Measurements from ENCODE around the gene PLXNA4. TPM values are rescaled to one million over a fixed set of nuclear protein-coding genes. Genes with fewer than 3 reads are reported as not detected.

PLXNA4 gene
- total RNA-seq, 1 donor from 2014 or later, result 3.3 TPM

GRCh38 chr7:132361146-132361545 lies 215.1 kb downstream of the PLXNA4 start:
- Histone ChIP-seq H3K9ac (ENCODE audit: low read length) (no peak overlapping the region), H3K9me3 (ENCODE audit: insufficient read depth, low read depth, low read length) (no peaks in the 10 kb centered on the region), H4K20me1 (ENCODE audit: insufficient read depth, low read length) (no peaks in the 10 kb centered on the region), H3K27ac (ENCODE audit: low read depth, low read length) (no peak overlapping the region), H2AFZ (ENCODE audit: low read depth, low read length) (no peak overlapping the region), H3K4me3 (ENCODE audit: insufficient read depth, low read depth, low read length) (no peak overlapping the region), H3K36me3 (ENCODE audit: insufficient read depth, low read length) (no peaks in the 10 kb centered on the region), H3K27me3 (ENCODE audit: insufficient read depth, low read length) (no peaks in the 10 kb centered on the region), H3K4me1 (ENCODE audit: insufficient read depth, low read length) (no peaks in the 10 kb centered on the region), H3K79me2 (ENCODE audit: insufficient read depth, low read length) (no peaks in the 10 kb centered on the region), H3K4me2 (ENCODE audit: low read length) (no peak overlapping the region)
- DNase-seq (ENCODE audit: low read depth) (no peak), FAIRE-seq (no peak)
- no peaks in the 10 kb centered on the region for H3K9me3 Mint-ChIP-seq (ENCODE audit: unreplicated experiment)
- no peaks in the 10 kb centered on the region for H3K36me3 Mint-ChIP-seq (ENCODE audit: low read depth, unreplicated experiment)
- peaks cover 28% of the 10 kb centered on the region for H3K27me3 Mint-ChIP-seq (ENCODE audit: low read depth, unreplicated experiment)
- TF ChIP-seq EZH2 (IDR thresholded peaks at IDR 0.05; ENCODE audit: insufficient read depth, low read length), result no peak
- no peak for TF ChIP-seq CTCF (IDR thresholded peaks at IDR 0.05; ENCODE audit: insufficient read depth, low read depth, low read length)
- no peak overlapping the region for H3K4me3 Mint-ChIP-seq (ENCODE audit: unreplicated experiment)
- no peaks in the 10 kb centered on the region for H3K4me1 Mint-ChIP-seq (ENCODE audit: low read depth, unreplicated experiment)
- no peak overlapping the region for H3K27ac Mint-ChIP-seq (ENCODE audit: unreplicated experiment)

- DNase-seq (ENCODE audit: low read depth), result no peak
- no peaks in the 10 kb centered on the region for H3K9me3 Mint-ChIP-seq (ENCODE audit: unreplicated experiment)
These were observed 216.5 kb downstream of the PLXNA4 start for GRCh38 chr7:132359743-132360142.

More at GRCh38 chr7:132359743-132360142, 216.5 kb downstream of the PLXNA4 start:
- no peak overlapping the region for H3K4me3 ChIP-seq (ENCODE audit: insufficient read depth, low read depth, low read length)
- H3K4me2 ChIP-seq (ENCODE audit: low read length), result no peak overlapping the region
- no peaks in the 10 kb centered on the region for H4K20me1 ChIP-seq (ENCODE audit: insufficient read depth, low read length)
- Mint-ChIP-seq H3K27ac (ENCODE audit: unreplicated experiment) (no peak overlapping the region), H3K27me3 (ENCODE audit: low read depth, unreplicated experiment) (peaks cover 26% of the 10 kb centered on the region), H3K4me1 (ENCODE audit: low read depth, unreplicated experiment) (no peaks in the 10 kb centered on the region), H3K4me3 (ENCODE audit: unreplicated experiment) (no peak overlapping the region), H3K36me3 (ENCODE audit: low read depth, unreplicated experiment) (no peaks in the 10 kb centered on the region)
- H3K36me3 ChIP-seq (ENCODE audit: insufficient read depth, low read length), result no peaks in the 10 kb centered on the region
- H3K27ac ChIP-seq (ENCODE audit: low read depth, low read length), result no peak overlapping the region
- no peak for FAIRE-seq
- H3K79me2 ChIP-seq (ENCODE audit: insufficient read depth, low read length), result no peaks in the 10 kb centered on the region
- no peak overlapping the region for H2AFZ ChIP-seq (ENCODE audit: low read depth, low read length)
- peaks cover 3% of the 10 kb centered on the region for H3K27me3 ChIP-seq (ENCODE audit: insufficient read depth, low read length)
- TF ChIP-seq EZH2 (IDR thresholded peaks at IDR 0.05; ENCODE audit: insufficient read depth, low read length) (no peak), CTCF (IDR thresholded peaks at IDR 0.05; ENCODE audit: insufficient read depth, low read depth, low read length) (no peak)
- no peaks in the 10 kb centered on the region for H3K9me3 ChIP-seq (ENCODE audit: insufficient read depth, low read depth, low read length)
- H3K9ac ChIP-seq (ENCODE audit: low read length), result no peak overlapping the region
- no peaks in the 10 kb centered on the region for H3K4me1 ChIP-seq (ENCODE audit: insufficient read depth, low read length)

Measured in astrocyte (in vitro differentiated cells and primary cell).